ENCODE data around the gene SLC25A22. TPM values are rescaled to one million over a fixed set of nuclear protein-coding genes. Genes with fewer than 3 reads are reported as not detected.

Gene SLC25A22
- total RNA-seq, 2 donors from 2014 or later = 31.8 to 37.7 TPM

GRCh38 chr11:843818-844692, 46.0 kb upstream of the SLC25A22 start:
- peaks cover 20% of the 10 kb centered on the region for H3K4me1 ChIP-seq
- peak overlapping the region; percentile 81 for H3K27ac ChIP-seq
- H3K27me3 ChIP-seq = peaks cover 7% of the 10 kb centered on the region
- H3K36me3 ChIP-seq = peaks cover 8% of the 10 kb centered on the region
- peak; percentile 84 for DNase-seq
- H3K9ac ChIP-seq (ENCODE audit: low read depth in 2 of 2, low read length in 2 of 2) = peak overlapping the region; percentile 66 to 69
- H3K4me3 ChIP-seq = peak overlapping the region; percentile 99
- no peak for TF ChIP-seq CTCF (IDR thresholded peaks at IDR 0.05)
- no peaks in the 10 kb centered on the region for H3K9me3 ChIP-seq
- intact Hi-C loops (cut with DNase I) = no loop called here

- no peak for TF ChIP-seq CTCF (IDR thresholded peaks at IDR 0.05)
- peak overlapping the region; percentile 66 to 69 for H3K9ac ChIP-seq (ENCODE audit: low read depth in 2 of 2, low read length in 2 of 2)
- peak overlapping the region; percentile 99 for H3K4me3 ChIP-seq
- peak overlapping the region; percentile 81 for H3K27ac ChIP-seq
- no peaks in the 10 kb centered on the region for H3K27me3 ChIP-seq
- no peak for DNase-seq
- H3K4me1 ChIP-seq = peaks cover 22% of the 10 kb centered on the region
- intact Hi-C loops (cut with DNase I) = no loop called here
- no peaks in the 10 kb centered on the region for H3K9me3 ChIP-seq
- peaks cover 8% of the 10 kb centered on the region for H3K36me3 ChIP-seq
Measured at GRCh38 chr11:843086-843734, 45.1 kb upstream of the SLC25A22 start.

GRCh38 chr11:842370-843002, 44.4 kb upstream of the SLC25A22 start, which contains the start of the genes POLR2L and TSPAN4:
Gene POLR2L, minus strand, starts transcription at chr11:842529. Its CDS starts 21 bp downstream, at chr11:842508.
Gene TSPAN4, plus strand, starts transcription at chr11:842852. Its CDS starts 7,453 bp downstream, at chr11:850305.
- H3K4me1 ChIP-seq = peaks cover 27% of the 10 kb centered on the region
- intact Hi-C loops (cut with DNase I) = no loop called here

GRCh38 chr11:841981-842369, 43.9 kb upstream of the SLC25A22 start:
- Histone ChIP-seq H3K4me1 (peaks cover 27% of the 10 kb centered on the region), H3K27ac (peak overlapping the region; percentile 81), H3K27me3 (no peaks in the 10 kb centered on the region), H3K4me3 (peak overlapping the region; percentile 99), H3K9me3 (no peaks in the 10 kb centered on the region), H3K9ac (ENCODE audit: low read depth in 2 of 2, low read length in 2 of 2) (peak overlapping the region; percentile 76 to 91), H3K36me3 (peaks cover 17% of the 10 kb centered on the region)
- no peak for DNase-seq
- no peak for TF ChIP-seq CTCF (IDR thresholded peaks at IDR 0.05)
- intact Hi-C loops (cut with DNase I) = no loop called here

More at GRCh38 chr11:842370-843002, 44.4 kb upstream of the SLC25A22 start, which contains the start of the genes POLR2L and TSPAN4:
- peak; percentile 91 for DNase-seq
- Histone ChIP-seq H3K4me3 (peak within 1 kb of the TSS; percentile 99), H3K27ac (peak within 1 kb of the TSS; percentile 81), H3K36me3 (peaks cover 12% of the 10 kb centered on the region), H3K27me3 (no peaks in the 10 kb centered on the region), H3K9me3 (no peaks in the 10 kb centered on the region), H3K9ac (ENCODE audit: low read depth in 2 of 2, low read length in 2 of 2) (peak within 1 kb of the TSS; percentile 76 to 91)
- no peak for TF ChIP-seq CTCF (IDR thresholded peaks at IDR 0.05)

Data from colonic mucosa (tissue), 4 donors.